GM19324 (cell line): ENCODE data around the gene BMERB1.
"Not testable (repeated sequence)": the region's sequence is repeated elsewhere in the genome, so short reads cannot be mapped to it uniquely, and the experiment has no call there.

Experiments used
- ATAC-seq: cut with Tn5 transposase; IDR thresholded peaks from one replicate; pipeline ENCODE4 v1.9.1; 2021; ENCODE audit warnings: mild to moderate bottlenecking, moderate library complexity; ENCODE audit not compliant: unreplicated experiment, low FRiP score

BMERB1 gene

DNA sequence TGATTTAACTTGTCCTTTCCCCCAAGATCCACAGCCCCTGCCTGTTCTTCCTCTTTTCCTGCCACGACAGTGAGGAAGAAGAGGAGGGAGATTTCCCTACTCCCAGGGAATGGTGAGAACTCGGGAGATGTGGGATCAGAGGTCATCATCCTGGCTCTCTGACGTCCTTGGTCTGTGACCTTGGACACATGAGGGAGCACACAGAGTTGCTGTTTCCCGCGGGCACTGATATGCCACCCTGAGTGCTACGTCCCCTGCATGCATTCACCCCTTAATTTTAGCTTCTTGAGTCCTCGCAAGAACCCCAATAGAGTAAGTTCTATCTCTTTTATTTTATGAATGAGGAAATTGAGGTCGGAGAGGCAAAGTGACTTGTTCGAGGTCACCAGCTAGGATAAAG, 85.4 kb downstream of the BMERB1 start:
- no peak for ATAC-seq

DNA sequence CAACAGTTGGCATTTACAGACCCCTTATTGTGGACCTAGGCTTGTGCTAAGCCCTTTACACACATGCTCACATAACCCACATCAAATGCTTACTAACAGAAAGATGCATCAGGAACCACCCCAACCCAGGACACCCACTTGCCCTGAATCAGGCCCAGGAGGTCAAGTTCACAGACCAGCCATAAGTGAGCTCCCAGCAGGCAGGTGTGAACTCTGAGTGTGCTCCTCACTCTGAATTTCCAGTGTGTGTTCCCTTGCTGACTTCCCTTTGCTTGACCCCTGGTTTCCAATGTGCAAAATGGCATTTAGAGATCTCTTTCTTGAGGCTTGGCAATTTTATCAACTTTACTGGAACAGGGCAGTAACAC, 87.0 kb downstream of the BMERB1 start:
- no peak for ATAC-seq

DNA sequence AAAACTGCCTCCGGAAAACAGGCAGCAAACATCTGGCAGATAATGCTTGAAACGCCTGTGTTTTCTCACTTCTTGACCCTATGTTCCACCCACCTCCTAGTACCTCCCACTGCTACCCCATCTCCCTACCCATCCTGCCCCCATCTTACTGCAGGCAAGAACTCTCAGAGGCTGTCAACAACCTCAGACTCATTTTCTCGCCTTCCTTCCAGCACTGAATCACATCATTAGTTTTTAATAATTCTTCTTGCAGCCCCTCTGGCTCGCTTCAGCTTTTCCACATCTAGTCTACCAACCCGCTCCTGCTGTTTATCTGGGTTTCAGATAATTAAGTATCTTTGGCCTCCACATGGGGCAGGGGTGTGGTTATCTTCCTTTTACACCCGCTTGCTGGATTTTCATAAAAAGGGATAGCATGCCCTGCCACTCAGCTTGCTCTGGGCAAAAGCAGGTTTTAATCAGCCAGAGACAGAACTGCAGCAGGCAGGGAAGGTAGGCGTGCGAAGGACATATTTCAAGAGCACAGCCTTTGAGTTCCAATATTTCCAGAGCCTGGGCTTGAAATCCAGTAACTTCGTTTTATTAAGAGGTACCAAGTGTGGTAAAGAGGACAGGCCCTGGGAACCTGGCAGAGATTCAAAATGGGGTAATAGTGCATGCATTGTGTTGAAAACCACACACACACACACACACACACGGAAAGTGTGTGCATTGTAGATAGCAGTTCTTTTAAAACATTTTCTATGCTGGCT, 87.5 kb downstream of the BMERB1 start:
- no peak for ATAC-seq

DNA sequence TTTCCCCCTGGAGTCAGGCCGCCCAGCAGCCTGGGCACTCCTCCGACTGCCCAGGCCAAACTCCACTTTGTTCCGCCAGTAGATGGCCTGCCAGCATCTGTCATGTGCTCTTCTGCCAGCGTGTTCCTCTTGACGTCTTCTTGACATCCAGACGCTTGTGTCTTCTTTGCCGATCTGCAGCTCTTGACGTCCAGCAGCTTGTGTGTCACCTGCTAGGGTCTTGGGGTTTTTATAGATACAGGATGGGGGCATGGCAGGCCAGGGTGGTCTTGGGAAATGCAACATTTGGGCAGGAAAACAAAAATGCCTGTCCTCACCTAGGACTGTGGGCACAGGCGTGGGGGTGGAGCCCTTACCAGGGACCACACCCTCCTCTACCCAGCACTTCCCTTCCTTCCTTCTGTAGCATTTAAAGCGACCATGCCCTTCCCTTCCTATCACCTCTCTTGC, 88.7 kb downstream of the BMERB1 start:
- ATAC-seq, result no peak

DNA sequence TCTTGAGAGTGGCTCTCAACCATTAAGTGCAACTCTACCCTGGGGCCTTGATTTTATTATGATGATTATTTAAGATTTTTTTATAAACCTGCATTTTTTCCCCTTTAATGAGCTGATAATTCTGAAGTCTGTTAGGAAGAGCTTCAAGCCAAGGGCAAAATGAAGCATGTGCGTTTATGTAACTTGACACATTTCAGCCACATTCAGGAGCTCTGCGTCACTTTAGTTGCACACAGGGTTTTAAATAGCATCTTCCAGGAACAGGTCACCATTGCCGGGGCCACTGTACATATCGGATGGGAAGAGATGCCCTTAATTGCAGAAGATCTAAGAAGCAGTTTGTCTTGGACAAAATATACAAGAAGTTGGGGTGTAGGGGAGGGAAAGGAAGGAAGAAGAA, 89.6 kb downstream of the BMERB1 start:
- ATAC-seq, result no peak

DNA sequence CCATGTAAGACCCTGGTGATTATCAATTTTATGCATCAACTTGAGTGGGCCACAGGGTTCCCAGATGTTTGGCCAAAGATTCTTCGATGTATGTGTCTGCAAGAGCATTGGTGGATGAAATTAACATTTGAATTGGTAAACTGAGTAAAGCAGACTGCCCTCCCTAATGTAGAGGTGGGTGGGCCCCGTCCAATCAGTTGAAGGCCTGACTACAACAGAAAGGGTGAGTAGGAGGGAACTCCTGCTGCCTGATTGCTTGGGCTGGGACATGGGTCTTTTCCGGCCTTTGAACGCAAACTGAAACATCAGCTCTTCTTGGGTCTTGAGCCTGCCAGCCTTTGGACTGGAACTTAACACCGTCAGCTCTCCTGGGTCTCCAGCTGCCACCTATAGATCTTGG, 90.6 kb downstream of the BMERB1 start:
- ATAC-seq, result no peak

DNA sequence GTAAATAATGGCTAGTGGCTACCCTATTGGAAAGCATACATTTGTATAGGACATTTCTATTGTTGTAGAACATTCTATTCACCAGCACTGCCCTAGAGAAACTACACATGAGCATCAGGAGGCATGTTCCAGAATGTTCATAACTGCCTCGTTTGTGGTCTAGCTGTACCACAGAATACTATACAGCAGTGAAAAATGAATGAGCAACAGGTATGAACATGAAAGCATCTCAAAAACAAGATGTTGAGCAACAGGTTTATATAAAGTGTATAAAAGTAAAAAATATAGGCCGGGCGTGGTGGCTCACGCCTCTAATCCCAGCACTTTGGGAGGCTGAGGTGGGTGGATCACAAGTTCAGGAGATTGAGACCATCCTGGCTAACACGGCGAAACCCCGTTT, 91.7 kb downstream of the BMERB1 start:
- no peak for ATAC-seq

DNA sequence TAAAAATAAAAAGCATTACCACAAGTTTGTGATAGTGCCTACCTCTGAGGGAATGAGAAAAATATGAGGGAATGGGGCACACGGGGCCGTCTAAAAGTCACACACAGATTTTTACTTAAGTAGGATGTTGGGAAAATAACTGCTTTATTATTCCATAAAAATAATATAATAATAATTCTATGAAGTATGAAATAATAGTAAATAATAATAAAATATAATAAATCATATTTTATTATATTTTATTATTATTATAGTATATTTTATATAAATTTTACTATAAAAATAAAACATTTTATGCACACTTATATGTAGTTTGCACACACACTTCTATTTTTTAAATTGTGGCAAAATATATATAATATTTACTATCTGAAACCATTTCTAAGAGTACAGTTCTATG, 92.3 kb downstream of the BMERB1 start:
- ATAC-seq, result no peak

DNA sequence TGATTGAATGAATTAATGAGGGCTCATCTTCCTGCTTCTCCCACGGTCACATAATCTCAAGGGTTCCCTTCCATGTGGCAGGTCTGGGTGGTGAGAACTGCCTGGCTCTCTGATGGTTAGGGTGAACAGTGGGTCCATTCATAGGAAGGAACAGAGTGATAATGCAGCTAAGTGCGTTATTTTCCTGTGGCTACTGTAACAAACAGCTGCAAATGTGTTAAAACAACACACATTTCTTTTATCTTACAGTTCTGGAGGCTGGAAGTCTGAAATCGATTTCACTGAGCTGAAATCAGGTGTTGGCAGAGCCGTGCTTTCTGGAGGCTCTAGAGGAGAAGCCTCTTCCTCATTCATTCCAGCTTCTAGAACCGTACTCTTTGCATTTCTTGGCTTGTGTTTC, 95.3 kb downstream of the BMERB1 start:
- ATAC-seq, result no peak

DNA sequence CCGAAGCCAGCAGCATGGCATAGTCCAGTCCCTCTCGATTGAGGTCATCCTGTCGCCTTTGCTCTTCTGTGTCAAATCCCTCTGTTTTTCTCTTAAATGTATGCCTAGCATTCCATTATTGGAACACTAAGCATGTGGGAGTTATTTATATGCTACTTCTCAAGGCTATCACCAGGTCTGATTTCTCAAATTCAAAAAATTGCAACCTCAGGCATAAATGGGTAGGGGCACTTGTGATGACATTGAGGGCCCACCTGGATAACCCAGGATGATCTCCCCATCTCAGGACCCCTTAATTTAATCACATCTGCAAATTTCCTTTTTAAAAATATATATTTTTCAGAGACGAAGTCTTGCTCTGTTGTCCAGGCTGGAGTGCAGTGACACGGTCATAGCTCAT, 95.7 kb downstream of the BMERB1 start:
- no peak for ATAC-seq

DNA sequence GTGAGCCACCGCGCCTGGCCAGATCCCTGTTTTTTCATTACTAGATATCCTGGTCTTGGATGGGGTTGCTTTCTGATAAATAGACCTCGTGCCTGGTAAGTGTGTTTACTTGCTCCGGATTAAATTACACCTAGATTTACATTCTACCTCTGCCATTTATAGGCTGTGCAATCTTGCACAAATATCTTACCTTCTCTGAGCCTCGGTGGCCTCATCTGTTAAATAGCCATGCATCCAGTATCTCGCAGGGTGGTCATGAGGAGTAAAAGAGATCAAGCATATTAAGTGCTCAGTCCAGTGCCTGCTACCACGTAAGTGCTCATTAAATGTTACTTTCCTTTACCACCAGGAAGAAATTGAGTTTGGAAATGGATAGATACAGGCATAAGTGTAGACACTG, 98.4 kb downstream of the BMERB1 start:
- ATAC-seq, result no peak

DNA sequence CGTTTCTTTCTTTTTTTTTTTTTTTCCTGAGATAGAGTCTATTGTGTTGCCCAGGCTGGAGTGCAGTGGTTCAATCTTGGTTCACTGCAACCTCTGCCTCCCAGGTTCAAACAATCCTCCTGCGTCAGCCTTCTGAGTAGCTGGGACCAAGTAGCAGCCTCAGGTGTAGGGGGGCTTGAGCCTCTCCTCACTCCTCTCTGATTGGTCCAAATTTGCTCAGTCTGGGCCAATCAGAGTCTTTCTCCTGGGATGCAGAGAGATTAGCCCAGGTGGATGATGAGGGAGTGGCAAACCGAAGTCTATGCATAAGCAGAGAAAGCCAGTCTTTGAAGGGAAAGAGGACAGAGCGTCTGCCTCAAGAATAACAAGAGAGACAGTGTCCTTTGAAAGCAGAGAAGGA, 99.0 kb downstream of the BMERB1 start:
- ATAC-seq, result no peak

DNA sequence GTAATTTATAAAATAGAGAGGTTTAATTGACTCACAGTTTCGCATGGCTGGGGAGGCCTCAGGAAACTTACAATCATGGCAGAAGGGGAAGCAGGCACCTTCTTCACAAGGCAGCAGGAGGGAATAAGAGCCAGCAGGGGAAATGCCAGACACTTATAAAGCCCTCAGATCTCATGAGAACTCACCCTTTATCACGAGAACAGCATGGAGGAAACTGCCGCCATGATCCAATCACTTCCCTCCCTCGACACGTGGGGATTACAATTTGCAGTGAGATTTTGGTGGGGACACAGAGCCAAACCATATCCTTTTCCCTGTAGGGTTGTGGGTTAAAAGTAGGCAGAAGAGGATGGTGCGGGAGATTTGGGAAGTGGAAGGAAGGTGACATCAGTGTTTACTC, 101.4 kb downstream of the BMERB1 start:
- no peak for ATAC-seq

DNA sequence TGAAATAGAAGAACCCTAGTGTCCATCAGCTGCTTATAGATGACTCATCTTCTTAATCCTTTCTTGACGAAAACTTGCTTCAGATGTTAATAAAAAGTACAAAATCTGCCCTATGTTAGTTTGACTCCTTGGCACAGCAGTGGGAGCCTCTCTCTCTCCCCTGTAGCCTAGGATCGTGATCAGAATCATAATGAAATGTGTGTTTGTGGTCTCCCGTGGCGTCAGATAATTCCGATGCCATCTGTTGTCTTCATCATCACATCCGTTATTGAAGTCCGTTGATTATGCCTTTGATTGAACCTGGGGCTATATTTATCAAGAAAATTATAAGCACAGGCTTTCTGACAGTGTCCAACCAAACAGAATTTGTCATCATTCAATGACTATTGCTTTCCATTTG, 102.5 kb downstream of the BMERB1 start:
- ATAC-seq, result no peak

DNA sequence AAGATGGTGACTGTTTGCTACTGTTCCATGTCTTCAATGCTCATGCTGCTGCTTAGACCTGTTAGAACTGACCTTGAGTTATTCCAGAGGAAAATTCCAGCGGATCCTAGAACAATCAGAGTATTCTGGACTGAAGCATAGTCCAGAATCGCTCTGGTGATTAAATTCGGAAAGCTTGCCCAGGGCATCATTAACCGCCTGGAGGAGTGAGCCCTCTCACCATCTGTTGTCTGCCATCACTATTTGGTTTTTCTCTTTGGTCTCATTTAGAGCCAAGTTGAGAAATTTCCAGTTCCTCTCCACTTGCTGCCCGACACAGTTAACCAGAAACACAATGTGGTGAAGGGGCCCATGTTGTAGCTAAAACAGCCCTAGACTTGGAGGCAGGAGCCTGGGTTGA, 104.1 kb downstream of the BMERB1 start:
- no peak for ATAC-seq

DNA sequence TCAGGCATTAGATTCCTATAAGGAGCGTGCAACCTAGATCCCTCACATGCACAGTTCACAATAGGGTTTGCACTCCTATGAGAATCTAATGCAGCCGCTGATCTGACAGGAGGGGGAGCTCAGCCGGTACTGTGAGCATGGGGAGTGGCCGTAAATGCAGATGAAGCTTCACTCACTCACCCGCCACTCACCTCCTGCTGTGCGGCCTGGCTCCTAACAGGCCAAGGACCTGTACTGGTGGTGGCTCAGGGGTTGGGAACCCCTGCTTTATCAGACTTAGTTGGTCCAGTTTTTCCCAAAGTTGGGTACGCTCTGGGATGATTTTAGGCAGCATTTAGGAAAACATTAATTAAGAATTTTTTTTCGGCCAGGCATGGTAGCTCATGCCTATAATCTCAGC, 104.8 kb downstream of the BMERB1 start:
- ATAC-seq, result no peak

DNA sequence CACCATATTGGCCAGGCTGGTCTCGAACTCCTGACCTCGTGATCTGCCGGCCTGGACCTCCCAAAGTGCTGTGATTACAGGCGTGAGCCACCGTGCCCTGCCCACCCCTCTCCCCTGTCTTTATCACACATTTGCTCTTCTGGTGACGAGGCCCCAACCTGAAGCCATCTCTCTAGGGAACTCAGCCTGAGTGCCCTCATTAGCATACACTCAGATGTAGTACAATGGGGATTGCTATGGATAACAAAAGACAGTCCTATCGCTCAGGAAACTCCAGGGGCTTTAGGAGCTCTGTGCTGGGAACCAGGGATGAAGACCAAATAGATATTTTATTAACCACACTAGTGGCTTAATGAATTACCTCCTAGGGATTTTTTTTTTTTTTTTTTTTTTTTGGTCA, 107.9 kb downstream of the BMERB1 start:
- no peak for ATAC-seq

DNA sequence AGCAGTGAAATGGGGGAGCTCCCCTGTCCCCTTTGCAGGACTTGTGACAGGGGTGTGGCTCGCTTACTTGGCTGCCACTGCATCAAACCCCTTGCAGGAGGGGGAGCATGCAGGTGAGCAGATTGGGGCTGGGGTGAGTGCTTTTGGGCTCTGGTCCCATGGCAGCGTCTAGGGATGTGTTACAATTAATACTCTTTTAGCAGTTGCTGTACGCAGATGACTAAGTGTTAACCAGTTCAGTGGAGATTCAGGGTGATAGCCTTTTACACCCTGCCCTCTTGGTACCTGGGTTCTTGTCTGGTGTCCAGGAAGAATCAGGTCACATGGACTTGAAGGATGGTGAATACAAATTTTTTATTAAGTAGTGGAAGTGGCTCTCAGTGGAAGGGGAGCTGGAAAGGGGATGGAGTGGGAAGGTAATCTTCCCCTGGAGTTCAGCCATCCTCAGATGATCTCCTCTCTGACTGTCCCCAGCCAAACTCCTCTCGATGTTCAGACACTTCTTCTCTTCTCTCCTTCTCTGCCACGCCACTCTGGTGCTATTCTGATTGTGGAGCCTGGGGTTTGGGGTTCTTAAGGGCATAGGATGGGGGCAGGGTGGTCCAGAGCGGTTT, 108.5 kb downstream of the BMERB1 start:
- ATAC-seq, result no peak

DNA sequence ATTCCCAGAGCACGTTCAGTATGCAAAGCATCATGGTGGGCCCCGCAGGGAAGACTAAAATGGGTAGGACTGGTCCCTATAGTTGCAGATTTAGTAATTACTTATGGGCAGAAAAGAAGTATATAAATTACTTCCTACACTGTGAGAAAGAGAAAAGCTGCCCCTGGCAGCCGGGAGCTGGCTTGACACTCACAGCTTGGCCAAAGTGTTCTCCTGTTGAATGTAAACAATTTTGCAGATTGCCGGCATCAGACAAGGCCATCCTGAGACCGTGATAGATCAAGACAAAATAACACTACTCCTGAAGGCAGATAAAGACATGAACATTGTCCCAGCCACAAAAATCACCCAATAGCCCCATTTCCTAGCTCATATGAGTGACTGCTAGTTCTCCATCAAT, 110.0 kb downstream of the BMERB1 start:
- ATAC-seq, result no peak

DNA sequence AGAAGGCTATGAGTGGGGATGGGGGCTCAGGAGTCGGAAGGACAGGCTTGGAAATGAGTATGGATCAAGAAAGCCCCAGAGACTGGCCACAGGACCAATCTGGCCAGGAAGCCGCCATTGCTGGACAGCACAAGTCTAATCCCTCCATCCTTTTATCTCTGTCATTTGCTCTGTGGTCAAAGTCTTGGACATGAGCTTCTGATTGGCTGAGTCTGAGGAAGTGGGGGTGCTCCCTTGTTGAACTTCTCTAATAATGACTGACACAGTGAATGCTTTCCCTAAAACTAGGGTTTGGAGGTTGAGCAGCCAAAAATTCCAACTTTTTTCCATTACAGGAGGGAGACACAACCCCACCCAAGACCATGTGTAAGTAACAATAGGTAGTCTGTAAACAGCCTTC, 111.2 kb downstream of the BMERB1 start:
- ATAC-seq, result no peak

DNA sequence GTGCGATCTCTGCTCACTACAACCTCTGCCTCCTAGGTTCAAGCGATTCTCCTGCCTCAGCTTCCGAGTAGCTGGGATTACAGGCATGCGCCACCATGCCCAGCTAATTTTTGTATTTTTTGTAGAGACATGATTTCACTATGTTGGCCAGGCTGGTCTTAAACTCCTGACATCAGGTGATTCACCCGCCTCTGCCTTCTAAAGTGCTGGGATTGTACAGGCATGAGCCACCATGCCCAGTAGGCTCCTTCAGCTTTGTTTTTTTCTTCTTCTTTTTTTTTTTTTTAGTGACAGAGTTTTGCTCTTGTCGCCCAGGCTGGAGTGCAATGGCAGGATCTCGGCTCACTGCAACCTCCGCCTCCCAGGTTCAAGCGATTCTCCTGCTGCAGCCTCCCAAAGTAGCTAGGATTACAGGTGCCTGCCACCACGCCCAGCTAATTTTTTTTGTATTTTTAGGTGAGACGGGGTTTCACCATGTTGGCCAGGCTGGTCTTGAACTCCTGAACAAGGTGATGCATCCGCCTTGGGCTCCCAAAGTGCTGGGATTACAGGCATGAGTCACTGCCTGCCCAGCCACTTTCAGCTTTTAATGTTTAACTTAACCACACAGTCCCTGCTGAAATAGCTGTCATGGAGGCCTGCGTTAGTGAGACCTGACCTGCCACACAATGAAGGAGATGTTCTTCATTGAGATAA, 112.8 kb downstream of the BMERB1 start:
- not testable (repeated sequence) for ATAC-seq

DNA sequence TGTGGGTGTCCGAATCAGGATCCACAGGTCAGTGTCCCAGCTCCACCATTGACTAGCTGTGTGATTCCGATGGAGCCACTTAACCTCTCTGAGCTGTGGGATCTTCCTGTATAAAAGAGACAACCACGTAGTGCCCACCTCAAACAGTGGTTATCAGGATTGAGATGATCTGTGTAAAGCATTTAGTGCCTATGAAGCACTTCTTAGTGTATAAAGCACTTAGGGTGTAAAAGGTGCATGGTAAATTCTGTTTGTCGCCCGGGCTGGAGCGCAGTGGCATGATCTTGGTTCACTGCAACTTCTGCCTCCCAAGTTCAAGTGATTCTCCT, 113.3 kb downstream of the BMERB1 start:
- ATAC-seq, result no peak
